HG02885 (cell line): ENCODE results near the gene SELE.
"Not testable (repeated sequence)": the region's sequence is repeated elsewhere in the genome, so short reads cannot be mapped to it uniquely, and the experiment has no call there.

Experiments
- ATAC-seq: cut with Tn5 transposase; IDR thresholded peaks from one replicate; pipeline ENCODE4 v1.9.1; 2021; ENCODE audit warnings: mild to moderate bottlenecking; ENCODE audit not compliant: unreplicated experiment, poor library complexity

SELE gene

DNA sequence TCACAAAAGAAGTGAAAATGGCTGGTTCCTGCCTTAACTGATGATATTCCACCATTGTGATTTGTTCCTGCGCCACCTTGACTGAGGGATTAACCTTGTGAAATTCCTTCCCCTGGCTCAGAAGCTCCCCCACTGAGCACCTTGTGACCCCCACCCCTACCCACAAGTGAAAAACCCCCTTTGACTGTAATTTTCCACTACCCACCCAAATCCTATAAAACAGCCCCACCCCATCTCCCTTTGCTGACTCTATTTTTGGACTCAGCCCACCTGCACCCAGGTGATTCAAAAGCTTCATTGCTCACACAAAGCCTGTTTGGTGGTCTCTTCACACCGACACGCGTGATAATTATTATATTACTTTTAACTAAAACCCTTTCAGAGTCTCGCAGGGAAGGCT, 45.5 kb downstream of the SELE start:
- ATAC-seq: not testable (repeated sequence)

DNA sequence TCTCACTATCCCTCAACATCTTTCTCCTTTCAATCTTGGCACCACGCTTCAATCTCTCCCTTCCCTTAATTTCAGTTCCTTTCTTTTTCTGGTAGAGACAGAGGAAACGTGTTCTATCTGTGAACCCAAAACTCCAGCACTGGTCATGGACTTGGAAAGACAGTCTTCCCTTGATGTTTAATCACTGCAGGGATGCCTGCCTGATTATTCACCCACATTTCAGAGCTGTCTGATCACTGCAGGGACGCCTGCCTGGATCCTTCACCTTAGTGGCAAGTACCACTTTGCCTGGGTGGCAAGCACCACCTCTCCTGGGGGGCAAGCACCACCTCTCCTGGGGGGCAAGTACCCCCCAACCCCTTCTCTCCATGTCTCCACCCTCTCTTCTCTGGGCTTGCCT, 50.2 kb downstream of the SELE start:
- no peak for ATAC-seq

DNA sequence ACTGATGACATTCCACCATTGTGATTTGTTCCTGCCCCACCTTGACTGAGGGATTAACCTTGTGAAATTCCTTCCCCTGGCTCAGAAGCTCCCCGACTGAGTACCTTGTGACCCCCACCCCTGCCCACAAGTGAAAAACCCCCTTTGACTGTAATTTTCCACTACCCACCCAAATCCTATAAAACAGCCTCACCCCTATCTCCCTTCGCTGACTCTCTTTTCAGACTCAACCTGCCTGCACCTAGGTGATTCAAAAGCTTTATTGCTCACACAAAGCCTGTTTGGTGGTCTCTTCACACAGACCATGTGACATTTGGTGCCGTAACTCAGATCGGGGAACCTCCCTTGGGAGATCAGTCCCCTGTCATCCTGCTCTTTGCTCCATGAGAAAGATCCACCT, 50.7 kb downstream of the SELE start:
- not testable (repeated sequence) for ATAC-seq

DNA sequence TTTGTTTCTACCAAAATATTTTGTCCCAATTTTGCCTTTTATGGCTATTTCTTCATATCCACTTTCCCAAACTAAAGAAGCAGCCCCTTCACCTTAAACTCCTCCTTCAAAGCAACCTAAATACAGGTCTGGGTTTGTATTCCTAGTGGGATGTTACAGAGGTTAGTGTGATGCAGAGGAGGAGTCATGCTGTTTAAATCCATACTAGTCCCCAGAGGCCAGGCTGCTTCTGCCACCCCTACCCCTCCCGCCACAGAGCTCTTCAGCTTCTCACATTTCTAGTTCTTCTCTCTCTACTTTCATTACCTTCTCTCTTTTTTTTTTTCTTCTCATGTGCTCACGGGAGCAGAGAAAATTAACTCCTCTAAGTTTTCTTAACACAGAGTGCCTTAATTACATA, 51.8 kb downstream of the SELE start:
- ATAC-seq: no peak

DNA sequence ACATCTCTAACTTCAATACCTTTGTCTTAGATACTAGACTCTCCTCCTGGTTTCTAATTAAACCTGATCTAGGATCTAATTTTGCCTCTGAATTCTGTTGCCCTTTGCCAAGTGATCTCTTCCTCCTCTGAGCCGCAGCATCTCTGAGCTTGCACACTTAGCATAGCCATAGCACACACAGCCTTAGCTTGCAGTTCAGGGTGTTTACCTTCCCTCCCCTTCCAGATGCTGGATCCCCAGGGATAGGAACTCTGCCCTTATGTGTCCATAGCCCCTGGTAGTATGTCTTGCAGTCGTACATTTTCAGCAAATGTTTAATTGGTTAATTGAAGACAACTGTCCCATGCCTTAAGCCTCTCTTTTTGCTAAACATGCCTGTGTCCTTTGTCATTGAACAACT, 52.7 kb downstream of the SELE start:
- ATAC-seq: peak; percentile 40

DNA sequence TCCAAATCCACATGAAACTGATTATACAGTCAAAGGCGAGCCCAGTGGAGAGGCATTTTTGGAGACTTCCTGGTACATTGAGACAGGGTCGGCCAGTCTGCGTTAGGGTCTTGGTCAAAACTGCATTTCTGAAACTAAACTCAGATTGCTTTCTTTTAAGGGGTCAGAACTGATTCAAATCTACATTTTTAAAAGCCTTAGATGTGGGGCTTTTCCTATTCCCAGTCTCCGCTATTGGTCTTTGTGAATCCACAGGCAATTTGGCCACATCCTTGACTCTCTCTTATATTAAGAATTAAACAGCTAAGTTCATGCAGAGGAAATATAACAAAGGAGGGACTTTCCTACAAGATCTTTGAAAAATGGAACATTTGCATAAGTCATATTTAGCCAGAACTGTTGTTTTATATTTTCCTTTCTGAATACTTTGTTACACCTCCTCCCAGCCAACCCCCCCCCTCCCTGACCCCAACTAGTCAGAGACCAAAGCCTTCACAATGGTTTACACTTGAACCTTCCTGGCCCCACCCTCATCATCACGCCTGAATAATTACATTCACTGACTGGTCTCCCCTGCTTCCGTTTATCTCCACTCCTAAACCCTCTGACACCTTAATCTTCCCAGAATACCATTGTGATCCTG, 53.4 kb downstream of the SELE start:
- peak; percentile 77 for ATAC-seq

DNA sequence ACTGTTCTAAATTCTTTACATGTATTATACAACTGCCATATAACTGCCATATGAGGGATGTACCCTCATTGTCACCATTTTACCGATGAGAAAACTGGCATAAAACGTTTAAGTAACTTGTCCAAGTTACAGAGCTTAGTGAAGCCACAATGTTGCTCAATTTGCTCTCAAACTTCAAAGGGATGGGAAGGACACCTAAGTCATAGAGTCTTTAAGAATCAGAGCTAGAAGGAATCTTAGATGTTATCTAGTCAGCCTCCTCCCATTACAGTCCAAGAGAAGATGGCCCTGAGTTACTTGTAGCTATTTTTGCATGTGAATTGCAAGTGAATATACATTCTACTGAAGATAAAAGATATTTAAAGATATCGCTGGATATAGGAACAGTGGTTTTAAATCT, 54.2 kb downstream of the SELE start:
- no peak for ATAC-seq

DNA sequence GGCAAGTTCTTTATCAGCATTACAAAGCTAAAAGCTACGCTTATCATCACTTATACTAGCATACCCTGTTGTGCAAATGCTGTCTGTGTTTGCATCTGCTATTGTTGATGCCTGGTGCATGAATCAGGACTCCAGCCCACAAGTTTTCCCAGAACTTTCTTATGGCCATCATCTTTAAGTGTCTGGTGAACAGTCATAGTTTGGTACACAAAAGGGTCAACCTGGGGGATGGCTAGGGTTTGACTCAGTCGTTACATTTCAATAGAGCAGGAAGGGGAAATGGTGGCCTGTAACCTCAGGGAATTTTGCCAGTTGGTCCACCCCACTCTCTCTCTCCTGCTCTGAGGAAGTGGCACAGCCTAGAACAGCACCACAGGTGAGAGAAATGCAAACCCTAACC, 57.9 kb downstream of the SELE start:
- ATAC-seq: no peak
